Hepatocyte (in vitro differentiated cells): ENCODE measurements around the gene IL17RD. TPM values are rescaled to one million over a fixed set of nuclear protein-coding genes. Genes with fewer than 3 reads are reported as not detected.

Experiments used
- DNase-seq: peaks from one replicate; pipeline ENCODE4 v3.0.0-alpha.2; 2016; ENCODE audit warnings: low spot score
- H2AFZ ChIP-seq: fragments of 200-600 bp; sonication (generic); 2 replicates; pipeline ENCODE4 v1.6.0; 2016; ENCODE audit warnings: antibody characterized with exemption, mild to moderate bottlenecking
- H3K27ac ChIP-seq: fragments of 200-600 bp; sonication (generic); 2 replicates; pipeline ENCODE4 v1.5.1; 2016; ENCODE audit warnings: mild to moderate bottlenecking
- H3K27me3 ChIP-seq: fragments of 200-600 bp; sonication (generic); 2 replicates; pipeline ENCODE4 v1.6.1; 2016
- H3K36me3 ChIP-seq: fragments of 200-600 bp; sonication (generic); replicated peaks from 2 replicates; pipeline ENCODE4 v1.5.1; 2016; ENCODE audit warnings: low read depth; ENCODE audit not compliant: insufficient read depth
- H3K4me1 ChIP-seq: fragments of 200-600 bp; sonication (generic); 2 replicates; pipeline ENCODE4 v1.5.1; 2016; ENCODE audit warnings: mild to moderate bottlenecking, moderate library complexity; ENCODE audit not compliant: insufficient read depth
- H3K4me2 ChIP-seq: fragments of 200-600 bp; sonication (generic); 2 replicates; pipeline ENCODE4 v1.6.0; 2016
- H3K4me3 ChIP-seq: fragments of 200-600 bp; sonication (generic); 2 replicates; pipeline ENCODE4 v1.5.1; 2016; ENCODE audit warnings: mild to moderate bottlenecking
- H3K79me2 ChIP-seq: fragments of 200-600 bp; sonication (generic); 2 replicates; pipeline ENCODE4 v1.6.0; 2017; ENCODE audit warnings: mild to moderate bottlenecking
- H3K9me2 ChIP-seq: fragments of 200-600 bp; sonication (generic); replicated peaks from 2 replicates; pipeline ENCODE4 v1.6.0; 2017; ENCODE audit warnings: mild to moderate bottlenecking; ENCODE audit not compliant: insufficient read depth
- H3K9me3 ChIP-seq: fragments of 200-600 bp; sonication (generic); 2 replicates; pipeline ENCODE4 v1.5.1; 2016; ENCODE audit warnings: low read depth, mild to moderate bottlenecking
- H4K20me1 ChIP-seq: fragments of 200-600 bp; sonication (generic); 2 replicates; pipeline ENCODE4 v1.6.0; 2016; ENCODE audit warnings: mild to moderate bottlenecking; ENCODE audit not compliant: insufficient read depth, poor library complexity, severe bottlenecking
- CTCF ChIP-seq: fragments of 200-600 bp; sonication (generic); IDR thresholded peaks from 2 replicates; pipeline ENCODE4 v1.5.1; 2016; ENCODE audit warnings: antibody characterized with exemption, mild to moderate bottlenecking; ENCODE audit not compliant: poor library complexity
- EZH2 ChIP-seq: fragments of 200-600 bp; sonication (generic); IDR thresholded peaks from 2 replicates; pipeline ENCODE4 v1.6.1; 2016; ENCODE audit warnings: antibody characterized with exemption, mild to moderate bottlenecking, borderline replicate concordance
- EZH2phosphoT487 ChIP-seq: fragments of 200-600 bp; sonication (generic); IDR thresholded peaks from one replicate; pipeline ENCODE4 v1.6.1; 2018; ENCODE audit warnings: antibody characterized with exemption, mild to moderate bottlenecking, low read depth, moderate library complexity; ENCODE audit not compliant: unreplicated experiment, severe bottlenecking
- WGBS: methylation state at CpG from one replicate; pipeline ENCODE4 v1.1.6; 2016; ENCODE audit warnings: low lambda C conversion rate; ENCODE audit errors: missing lambda C conversion rate; 5-methylcytosine and 5-hydroxymethylcytosine counted together
- polyA plus RNA-seq: library from polyadenylated mRNA; unstranded; fragments of >200 nt; fragmentation: Nextera tagmentation; extraction: Ambion mirVana; gene quantifications from 2 replicates; pipeline ENCODE4 v1.2.1, GENCODE V29; 2016
- total RNA-seq: library from RNA; depleted of rRNA; stranded (reverse); fragments of >200 nt; gene quantifications from 2 replicates; pipeline ENCODE4 v1.2.3, GENCODE V29; 2014

The IL17RD gene
- total and polyA plus RNA-seq, 2 experiments from 2014 or later, result 1.7 to 6.2 TPM

GRCh38 chr3:57048052-57048671, 117.0 kb downstream of the IL17RD start:
- Histone ChIP-seq H3K27ac (no peak overlapping the region), H3K36me3 (no peaks in the 10 kb centered on the region), H3K4me3 (no peak overlapping the region), H3K9me3 (no peaks in the 10 kb centered on the region), H3K4me1 (peaks cover 10% of the 10 kb centered on the region), H3K9me2 (no peaks in the 10 kb centered on the region), H3K27me3 (no peaks in the 10 kb centered on the region), H3K79me2 (peaks cover 14% of the 10 kb centered on the region), H3K4me2 (no peak overlapping the region), H4K20me1 (no peaks in the 10 kb centered on the region), H2AFZ (no peak overlapping the region)
- no peak for TF ChIP-seq CTCF
- no peak for TF ChIP-seq EZH2phosphoT487
- no peak for DNase-seq
- 87% methylated on average over 8 of the region's 8 CpGs for WGBS

- TF ChIP-seq CTCF, result no peak
- TF ChIP-seq EZH2phosphoT487, result no peak
- TF ChIP-seq EZH2, result no peak
- H3K27me3 ChIP-seq, result no peaks in the 10 kb centered on the region
- no peak overlapping the region for H3K4me2 ChIP-seq
- H3K9me3 ChIP-seq, result no peaks in the 10 kb centered on the region
- H3K36me3 ChIP-seq, result no peaks in the 10 kb centered on the region
- no peaks in the 10 kb centered on the region for H3K9me2 ChIP-seq
- DNase-seq, result no peak
- H3K27ac ChIP-seq, result no peak overlapping the region
- no peak overlapping the region for H3K4me3 ChIP-seq
- H4K20me1 ChIP-seq, result no peaks in the 10 kb centered on the region
- WGBS, result 71% methylated on average over 7 of the region's 7 CpGs
- no peak overlapping the region for H2AFZ ChIP-seq
- peaks cover 14% of the 10 kb centered on the region for H3K79me2 ChIP-seq
- H3K4me1 ChIP-seq, result peaks cover 10% of the 10 kb centered on the region
Observed at GRCh38 chr3:57046101-57046765, 118.9 kb downstream of the IL17RD start.

- H3K27me3 ChIP-seq, result no peaks in the 10 kb centered on the region
- no peak overlapping the region for H3K4me2 ChIP-seq
- H3K36me3 ChIP-seq, result no peaks in the 10 kb centered on the region
- DNase-seq, result no peak
- TF ChIP-seq EZH2 (no peak), EZH2phosphoT487 (no peak), CTCF (no peak)
- H3K4me3 ChIP-seq, result no peak overlapping the region
- no peaks in the 10 kb centered on the region for H3K9me3 ChIP-seq
- no peak overlapping the region for H2AFZ ChIP-seq
- 96% methylated on average over 1 of the region's 1 CpG for WGBS
- H3K27ac ChIP-seq, result no peak overlapping the region
- no peaks in the 10 kb centered on the region for H4K20me1 ChIP-seq
- H3K9me2 ChIP-seq, result no peaks in the 10 kb centered on the region
- H3K4me1 ChIP-seq, result peaks cover 10% of the 10 kb centered on the region
- peaks cover 11% of the 10 kb centered on the region for H3K79me2 ChIP-seq
Observed at GRCh38 chr3:57043518-57043917, 121.6 kb downstream of the IL17RD start.
